Mucosa of descending colon (tissue), 3 donors: ENCODE data around the gene SLC9A1. TPM values are rescaled to one million over a fixed set of nuclear protein-coding genes. Genes with fewer than 3 reads are reported as not detected.

Source experiments
- ATAC-seq: fragments of 200-7000 bp; cut with Tn5 transposase; one replicate; pipeline ENCODE4 v1.9.1; 2020; ENCODE audit warnings: mild to moderate bottlenecking, moderate library complexity
- DNase-seq, 3 donors: peaks; one replicate each; pipeline ENCODE4 v3.0.0-alpha.2; 2020
- H3K36me3 ChIP-seq: fragments of 200-600 bp; one replicate; pipeline ENCODE4 v1.8.0; 2021; ENCODE audit warnings: low read depth, mild to moderate bottlenecking
- H3K4me1 ChIP-seq: fragments of 200-600 bp; one replicate; pipeline ENCODE4 v1.8.0; 2021; ENCODE audit warnings: low read depth, mild to moderate bottlenecking
- H3K4me3 ChIP-seq: fragments of 200-600 bp; one replicate; pipeline ENCODE4 v1.8.0; 2021; ENCODE audit warnings: mild to moderate bottlenecking
- H3K9me3 ChIP-seq: fragments of 200-600 bp; one replicate; pipeline ENCODE4 v1.8.0; 2021; ENCODE audit warnings: mild to moderate bottlenecking
- intact Hi-C, 2 donors: fragments of 100-400 bp; cut with DNase I in 1 of 2; cut with micrococcal nuclease in 1 of 2; formaldehyde crosslinking; loops; one replicate each; pipeline versions ENCODE4 v1.11.0 to v1.11.1; 2022; cut with DNase I, micrococcal nuclease
- total RNA-seq, 3 donors: library from RNA; stranded (reverse); fragmentation: NEBNext Ultra II Directional in 2 of 3; extraction: Animal tissue kit (Norgen Biotek cat#: 25700) in 2 of 3; gene quantifications; one replicate each; pipeline versions ENCODE4 v1.2.1 to v1.2.4, GENCODE V29; 2021 to 2023
- TF ChIP-seq, protein P1 (sequence below): fragments of 200-600 bp; IDR thresholded peaks from one replicate; pipeline ENCODE4 v1.8.0; 2022; ENCODE audit warnings: antibody characterized with exemption, mild to moderate bottlenecking
- donor health status: DM: no; HTN: no; CAD: no; lungs with moderate emphysema.
- donor health status: DM: no; HTN: no; CAD: no.
- donor health status: DM: no; HTN: yes; CAD: no.

Gene SLC9A1
- total RNA-seq, 3 donors from 2014 or later: 77.9 to 126 (median 84.1) TPM

DNA sequence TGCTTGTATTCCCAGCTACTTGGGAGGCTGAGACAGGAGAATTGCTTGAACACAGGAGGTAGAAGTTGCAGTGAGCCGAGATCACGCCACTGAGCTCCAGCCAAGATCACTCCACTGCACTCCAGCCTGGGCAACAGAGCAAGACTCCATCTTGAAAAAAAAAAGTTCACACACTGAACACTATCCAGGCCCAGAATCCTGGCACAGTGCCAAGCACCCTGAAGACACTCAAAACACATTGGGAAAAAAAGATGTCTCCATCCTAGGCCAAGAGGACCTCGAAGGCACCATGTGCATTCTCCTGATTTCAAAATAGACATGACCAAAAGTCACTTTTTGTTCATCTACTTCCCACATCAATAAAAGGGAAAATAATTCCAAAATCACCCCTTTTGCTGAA lies 38.7 kb downstream of the SLC9A1 start:
- peaks cover 40% of the 10 kb centered on the region for H3K4me1 ChIP-seq
- intact Hi-C loops: no loop called here
- DNase-seq: peak in 2 of 3 donors; percentile 49 to 53
- no peaks in the 10 kb centered on the region for H3K9me3 ChIP-seq
- H3K36me3 ChIP-seq: no peaks in the 10 kb centered on the region
- ATAC-seq: no peak
- TF ChIP-seq, protein P1, sequence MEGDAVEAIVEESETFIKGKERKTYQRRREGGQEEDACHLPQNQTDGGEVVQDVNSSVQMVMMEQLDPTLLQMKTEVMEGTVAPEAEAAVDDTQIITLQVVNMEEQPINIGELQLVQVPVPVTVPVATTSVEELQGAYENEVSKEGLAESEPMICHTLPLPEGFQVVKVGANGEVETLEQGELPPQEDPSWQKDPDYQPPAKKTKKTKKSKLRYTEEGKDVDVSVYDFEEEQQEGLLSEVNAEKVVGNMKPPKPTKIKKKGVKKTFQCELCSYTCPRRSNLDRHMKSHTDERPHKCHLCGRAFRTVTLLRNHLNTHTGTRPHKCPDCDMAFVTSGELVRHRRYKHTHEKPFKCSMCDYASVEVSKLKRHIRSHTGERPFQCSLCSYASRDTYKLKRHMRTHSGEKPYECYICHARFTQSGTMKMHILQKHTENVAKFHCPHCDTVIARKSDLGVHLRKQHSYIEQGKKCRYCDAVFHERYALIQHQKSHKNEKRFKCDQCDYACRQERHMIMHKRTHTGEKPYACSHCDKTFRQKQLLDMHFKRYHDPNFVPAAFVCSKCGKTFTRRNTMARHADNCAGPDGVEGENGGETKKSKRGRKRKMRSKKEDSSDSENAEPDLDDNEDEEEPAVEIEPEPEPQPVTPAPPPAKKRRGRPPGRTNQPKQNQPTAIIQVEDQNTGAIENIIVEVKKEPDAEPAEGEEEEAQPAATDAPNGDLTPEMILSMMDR: no peak
- H3K4me3 ChIP-seq: no peak overlapping the region

DNA sequence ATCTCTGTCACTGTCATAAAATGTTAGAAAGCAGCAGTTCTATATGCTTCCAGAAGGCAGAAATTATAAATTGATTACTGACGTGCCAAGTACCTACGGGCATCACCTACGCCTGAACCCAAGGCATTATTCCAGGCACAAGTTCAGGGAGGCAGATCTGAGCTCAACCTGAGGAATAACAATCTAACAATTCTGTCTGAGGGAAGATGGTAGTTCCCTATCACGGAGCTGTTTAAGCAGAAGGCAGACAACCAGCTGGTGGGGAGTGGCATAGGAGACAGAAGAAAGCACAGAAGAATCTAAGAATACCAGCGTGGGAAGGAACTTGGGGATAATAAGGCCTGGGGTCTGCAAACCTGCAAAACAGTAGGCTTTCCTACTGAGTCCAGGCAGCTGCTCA lies 40.4 kb downstream of the SLC9A1 start:
- peaks cover 38% of the 10 kb centered on the region for H3K4me1 ChIP-seq
- intact Hi-C loops: no loop called here
- DNase-seq (no peak), ATAC-seq (no peak)
- no peaks in the 10 kb centered on the region for H3K9me3 ChIP-seq
- TF ChIP-seq, protein P1: no peak
- H3K4me3 ChIP-seq: no peak overlapping the region
- H3K36me3 ChIP-seq: no peaks in the 10 kb centered on the region

DNA sequence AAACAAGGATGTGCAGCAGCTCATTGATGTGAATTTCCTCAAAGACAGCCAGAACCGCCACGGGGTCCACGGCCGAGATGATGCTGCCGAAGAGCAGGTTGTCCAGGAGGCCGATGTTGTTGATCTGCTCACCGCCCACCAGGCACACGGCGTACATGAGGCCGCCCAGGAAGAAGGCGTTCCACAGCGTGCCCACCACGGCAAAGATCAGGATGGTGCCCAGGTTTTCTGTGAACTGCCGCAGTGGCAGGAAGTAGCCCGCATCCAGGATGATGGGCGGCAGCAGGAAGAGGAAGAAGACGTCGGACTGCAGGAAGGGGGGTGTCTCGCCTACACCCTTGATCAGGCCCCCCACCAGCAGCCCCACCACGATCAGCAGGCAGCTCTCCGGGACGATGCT lies 41.1 kb downstream of the SLC9A1 start:
- ATAC-seq: no peak
- intact Hi-C loops: no loop called here
- H3K4me3 ChIP-seq: no peak overlapping the region
- peaks cover 36% of the 10 kb centered on the region for H3K4me1 ChIP-seq
- H3K36me3 ChIP-seq: no peaks in the 10 kb centered on the region
- DNase-seq: no peak
- TF ChIP-seq, protein P1: no peak
- no peaks in the 10 kb centered on the region for H3K9me3 ChIP-seq

DNA sequence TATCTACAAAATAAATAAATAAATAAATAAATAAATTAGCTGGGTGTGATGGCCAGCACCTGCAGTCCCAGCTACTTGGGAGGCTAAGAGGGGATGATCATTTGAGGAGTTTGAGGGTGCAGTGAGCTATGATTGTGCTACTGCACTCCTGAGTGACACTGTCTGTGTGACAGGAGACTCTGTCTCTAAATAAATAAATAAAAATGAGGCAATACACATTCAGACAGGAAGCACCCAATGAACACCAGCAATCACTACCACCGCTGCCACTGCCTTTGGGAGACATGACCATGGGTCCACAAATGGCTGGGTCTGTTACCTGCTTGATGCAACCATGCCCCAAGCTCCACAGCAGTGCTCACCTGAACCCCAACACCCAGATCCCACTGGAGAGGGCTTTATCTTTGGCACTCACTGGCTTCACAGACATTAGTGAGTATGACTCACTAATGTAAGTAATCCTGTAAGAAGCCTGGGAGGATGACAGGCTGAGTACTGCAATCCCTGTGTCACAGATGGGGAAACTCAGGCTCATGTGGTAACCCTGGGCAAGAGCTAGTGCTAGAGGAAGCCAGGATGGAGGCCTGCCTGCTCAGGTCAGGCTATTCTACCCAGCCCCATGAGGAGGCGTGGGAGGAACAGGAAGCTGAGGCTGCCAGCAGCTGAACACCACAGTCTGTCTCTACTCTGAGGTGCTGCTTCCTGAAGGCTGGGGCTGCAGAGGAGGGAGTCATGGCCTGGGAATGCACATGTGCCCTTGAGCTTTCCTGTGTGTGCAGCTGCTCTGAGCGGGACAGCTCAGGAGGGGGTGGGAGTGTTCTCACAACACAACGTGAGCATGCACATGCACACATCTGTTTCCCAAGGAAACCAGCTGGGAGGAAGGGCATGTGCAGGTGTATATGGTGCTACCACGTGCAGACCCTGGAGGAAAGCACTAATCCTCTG lies 43.0 kb downstream of the SLC9A1 start:
- H3K36me3 ChIP-seq: no peaks in the 10 kb centered on the region
- intact Hi-C loops: no loop called here
- TF ChIP-seq, protein P1: no peak
- no peak overlapping the region for H3K4me3 ChIP-seq
- H3K9me3 ChIP-seq: no peaks in the 10 kb centered on the region
- ATAC-seq (peak; percentile 89), DNase-seq (peak; percentile 78 to 88 (median 78))
- peaks cover 25% of the 10 kb centered on the region for H3K4me1 ChIP-seq

DNA sequence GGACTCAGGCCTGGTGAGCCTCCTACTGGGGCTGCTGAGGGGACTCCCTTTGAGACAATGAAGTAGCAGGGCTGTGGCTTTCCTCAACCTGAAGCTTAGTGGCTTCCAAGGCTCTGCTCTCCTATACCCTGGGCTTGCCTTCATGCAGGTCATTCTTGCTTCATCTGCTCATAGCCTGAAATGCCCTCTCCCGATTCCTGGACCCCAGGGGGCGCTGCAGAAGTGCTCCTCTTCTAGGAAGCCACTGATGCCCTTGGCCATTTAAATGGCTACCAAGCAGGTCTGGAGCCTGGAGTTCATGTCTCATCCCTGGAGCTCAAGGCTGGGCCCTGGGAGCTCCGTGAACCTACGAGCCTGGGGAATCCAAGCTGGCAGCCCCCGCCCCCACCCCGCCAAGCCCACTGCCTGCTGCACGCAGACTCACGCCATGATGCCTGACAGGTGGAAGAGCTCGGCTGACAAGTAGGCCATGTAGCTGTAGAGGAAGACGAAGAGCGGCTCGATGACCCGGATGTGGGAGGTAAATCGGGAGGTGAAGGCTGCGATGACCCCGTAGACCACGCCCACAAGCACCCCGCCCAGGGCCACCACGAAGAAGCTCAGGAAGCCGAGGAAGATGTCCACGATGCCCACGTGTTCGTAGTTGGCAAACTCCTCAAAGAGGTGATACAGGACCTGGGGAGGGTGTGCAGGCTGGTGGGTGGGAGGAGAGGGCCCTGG lies 45.7 kb downstream of the SLC9A1 start:
- DNase-seq (peak; percentile 53 to 70 (median 69)), ATAC-seq (peak; percentile 12)
- intact Hi-C loops: no loop called here

More for the DNA sequence above, 45.7 kb downstream of the SLC9A1 start:
- no peaks in the 10 kb centered on the region for H3K9me3 ChIP-seq
- peaks cover 9% of the 10 kb centered on the region for H3K4me1 ChIP-seq
- H3K4me3 ChIP-seq: no peak overlapping the region
- TF ChIP-seq, protein P1: no peak
- no peaks in the 10 kb centered on the region for H3K36me3 ChIP-seq
